ENCODE measurements around the gene PCTP. TPM values are rescaled to one million over a fixed set of nuclear protein-coding genes. Genes with fewer than 3 reads are reported as not detected.

PCTP gene
- total and polyA plus RNA-seq, 3 experiments from 2014 or later, result 3.5 to 8.5 (median 8.4) TPM

DNA sequence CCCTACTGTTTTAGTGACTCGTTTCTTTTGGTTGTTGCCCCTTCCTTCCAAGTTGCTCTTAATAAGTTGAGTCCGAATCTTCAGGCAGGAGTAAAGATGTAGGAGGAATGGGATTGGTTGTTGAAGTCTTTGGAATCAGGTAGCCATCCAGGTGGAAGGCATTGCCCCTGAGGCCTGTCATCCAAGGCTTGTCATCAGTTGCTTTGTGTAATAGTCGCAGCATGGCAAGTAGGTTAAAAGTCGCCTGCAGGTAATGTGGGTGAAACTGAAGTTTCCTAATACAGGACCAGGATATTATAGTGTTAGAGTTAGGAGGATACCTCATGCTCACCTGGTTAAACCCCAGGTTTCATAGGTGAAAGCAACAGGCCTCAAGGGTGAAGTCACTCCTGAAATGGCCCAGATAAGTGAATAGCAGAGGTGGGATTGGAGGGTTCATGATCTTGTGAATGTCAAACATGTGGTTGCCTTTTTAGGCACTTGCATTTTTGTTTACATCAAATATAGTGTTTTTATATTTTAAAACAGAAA is 934 bp downstream of the PCTP start:
- peak overlapping the region; percentile 57 for H3K27ac ChIP-seq (ENCODE audit: low read depth, low read length)
- POLR2A ChIA-PET, result no interaction called here
- CTCF ChIA-PET, result interaction anchor here (1.1 to 1.2 kb wide), 3 partner anchors 13 to 17 kb away, joined by 3 to 6 read pairs (median 3); no protein-coding TSS in a partner anchor

DNA sequence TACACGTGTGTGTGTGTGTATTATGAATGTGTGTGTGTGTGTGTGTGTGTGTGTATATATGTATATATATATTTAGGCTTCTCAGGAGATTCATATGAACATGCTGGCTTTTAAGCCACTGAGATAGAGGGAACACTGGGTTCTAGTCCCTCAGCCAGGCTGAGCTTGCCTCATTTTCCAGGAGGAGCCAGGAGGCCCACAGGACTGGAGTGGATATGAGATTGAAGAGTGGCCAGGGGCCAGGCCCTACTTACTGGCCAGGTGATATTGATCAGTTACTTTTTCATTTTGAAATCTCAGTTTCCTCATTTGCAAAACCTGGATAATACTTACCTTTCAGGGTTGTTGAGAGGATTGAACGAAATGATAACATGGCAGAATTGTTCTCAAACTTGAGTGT is 5.8 kb downstream of the PCTP start:
- no peaks in the 10 kb centered on the region for H3K9me3 ChIP-seq (ENCODE audit: low read length)
- H3K4me1 Mint-ChIP-seq, result peaks cover 9 to 15% (median 12%) of the 10 kb centered on the region in 3 donors
- H3K9me3 Mint-ChIP-seq, result no peaks in the 10 kb centered on the region
- peaks cover 0 to 2% (median 0%) of the 10 kb centered on the region in 3 donors for H3K36me3 Mint-ChIP-seq
- no peaks in the 10 kb centered on the region for H3K4me1 ChIP-seq (ENCODE audit: insufficient read depth, low read length)
- H3K27me3 Mint-ChIP-seq, result no peaks in the 10 kb centered on the region
- H3K27ac Mint-ChIP-seq, result no peak overlapping the region
- no peaks in the 10 kb centered on the region for H3K27me3 ChIP-seq (ENCODE audit: insufficient read depth, low read length, poor library complexity, severe bottlenecking)
- no peak overlapping the region for H3K4me3 ChIP-seq (ENCODE audit: low read length)
- H3K27ac ChIP-seq (ENCODE audit: low read depth, low read length), result no peak overlapping the region
- no peak for DNase-seq
- no peaks in the 10 kb centered on the region for H3K36me3 ChIP-seq (ENCODE audit: insufficient read depth, low read length)
- H3K4me3 Mint-ChIP-seq, result no peak overlapping the region
- ChIA-PET POLR2A (no interaction called here), CTCF (no interaction called here)

More for the DNA sequence above, 934 bp downstream of the PCTP start:
- Histone ChIP-seq H3K9me3 (ENCODE audit: low read length) (no peaks in the 10 kb centered on the region), H3K4me3 (ENCODE audit: low read length) (peak overlapping the region; percentile 65), H3K36me3 (ENCODE audit: insufficient read depth, low read length) (no peaks in the 10 kb centered on the region), H3K4me1 (ENCODE audit: insufficient read depth, low read length) (no peaks in the 10 kb centered on the region), H3K27me3 (ENCODE audit: insufficient read depth, low read length, poor library complexity, severe bottlenecking) (no peaks in the 10 kb centered on the region)
- Mint-ChIP-seq H3K36me3 (peaks cover 0 to 2% (median 0%) of the 10 kb centered on the region in 3 donors), H3K4me1 (peaks cover 20 to 29% (median 23%) of the 10 kb centered on the region in 3 donors), H3K9me3 (no peaks in the 10 kb centered on the region), H3K27ac (peak overlapping the region; percentile 44 to 92 (median 74)), H3K27me3 (peaks cover 0 to 18% of the 10 kb centered on the region in 2 donors), H3K4me3 (peak overlapping the region; percentile 72 to 93 (median 85))
- no peak for DNase-seq

DNA sequence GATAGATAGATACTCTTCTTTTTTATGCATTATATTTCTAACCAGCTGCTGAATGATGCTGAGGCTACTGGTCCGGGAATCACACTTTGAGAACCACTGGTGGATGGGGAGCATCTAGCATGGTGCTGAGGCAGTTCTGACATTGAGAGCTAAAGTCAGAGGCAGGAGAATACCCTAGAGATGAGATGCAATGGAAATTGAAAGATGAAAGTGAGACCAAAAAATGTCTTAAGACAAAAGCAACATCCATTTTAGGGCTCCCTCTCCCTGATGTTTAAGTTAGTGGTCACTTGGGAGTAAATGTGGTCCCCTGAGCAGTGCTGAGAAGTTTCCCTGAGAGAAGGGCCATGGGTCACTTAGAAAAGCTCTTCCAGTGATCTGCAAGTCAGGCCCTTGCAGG is 6.8 kb downstream of the PCTP start:
- Histone ChIP-seq H3K36me3 (ENCODE audit: insufficient read depth, low read length) (no peaks in the 10 kb centered on the region), H3K4me3 (ENCODE audit: low read length) (no peak overlapping the region), H3K4me1 (ENCODE audit: insufficient read depth, low read length) (no peaks in the 10 kb centered on the region), H3K9me3 (ENCODE audit: low read length) (no peaks in the 10 kb centered on the region), H3K27ac (ENCODE audit: low read depth, low read length) (no peak overlapping the region), H3K27me3 (ENCODE audit: insufficient read depth, low read length, poor library complexity, severe bottlenecking) (no peaks in the 10 kb centered on the region)
- Mint-ChIP-seq H3K4me3 (no peak overlapping the region), H3K4me1 (peaks cover 5 to 8% (median 6%) of the 10 kb centered on the region in 3 donors), H3K27me3 (no peaks in the 10 kb centered on the region), H3K27ac (no peak overlapping the region), H3K36me3 (peaks cover 0 to 2% (median 0%) of the 10 kb centered on the region in 3 donors), H3K9me3 (no peaks in the 10 kb centered on the region)
- POLR2A ChIA-PET, result no interaction called here
- CTCF ChIA-PET, result no interaction called here
- DNase-seq, result no peak

DNA sequence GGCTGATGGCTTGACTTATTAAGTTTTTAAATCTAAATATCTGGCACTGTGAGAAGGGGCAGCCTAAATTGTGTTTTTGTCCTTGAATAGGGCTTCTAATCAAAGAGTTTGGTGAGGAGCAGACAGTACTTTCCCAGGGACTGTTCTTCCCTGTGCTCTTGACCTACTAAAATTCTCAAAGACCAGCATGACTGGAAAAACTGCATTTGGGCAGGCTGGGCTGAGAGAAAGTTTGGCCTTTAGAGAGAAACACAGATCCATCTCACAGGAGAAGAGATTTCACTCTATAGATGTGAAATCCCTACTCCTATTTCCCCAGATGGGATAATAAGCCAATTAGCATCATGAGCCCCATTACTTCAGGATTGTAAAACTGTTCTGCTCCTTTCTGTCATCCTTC is 7.3 kb downstream of the PCTP start:
- Mint-ChIP-seq H3K27ac (no peak overlapping the region), H3K36me3 (peaks cover 0 to 2% (median 0%) of the 10 kb centered on the region in 3 donors), H3K27me3 (no peaks in the 10 kb centered on the region), H3K4me1 (peaks cover 2 to 5% (median 2%) of the 10 kb centered on the region in 3 donors), H3K4me3 (no peak overlapping the region), H3K9me3 (no peaks in the 10 kb centered on the region)
- Histone ChIP-seq H3K27me3 (ENCODE audit: insufficient read depth, low read length, poor library complexity, severe bottlenecking) (no peaks in the 10 kb centered on the region), H3K9me3 (ENCODE audit: low read length) (no peaks in the 10 kb centered on the region), H3K27ac (ENCODE audit: low read depth, low read length) (no peak overlapping the region), H3K4me1 (ENCODE audit: insufficient read depth, low read length) (no peaks in the 10 kb centered on the region), H3K36me3 (ENCODE audit: insufficient read depth, low read length) (no peaks in the 10 kb centered on the region), H3K4me3 (ENCODE audit: low read length) (no peak overlapping the region)
- POLR2A ChIA-PET, result no interaction called here
- DNase-seq, result no peak
- CTCF ChIA-PET, result no interaction called here

DNA sequence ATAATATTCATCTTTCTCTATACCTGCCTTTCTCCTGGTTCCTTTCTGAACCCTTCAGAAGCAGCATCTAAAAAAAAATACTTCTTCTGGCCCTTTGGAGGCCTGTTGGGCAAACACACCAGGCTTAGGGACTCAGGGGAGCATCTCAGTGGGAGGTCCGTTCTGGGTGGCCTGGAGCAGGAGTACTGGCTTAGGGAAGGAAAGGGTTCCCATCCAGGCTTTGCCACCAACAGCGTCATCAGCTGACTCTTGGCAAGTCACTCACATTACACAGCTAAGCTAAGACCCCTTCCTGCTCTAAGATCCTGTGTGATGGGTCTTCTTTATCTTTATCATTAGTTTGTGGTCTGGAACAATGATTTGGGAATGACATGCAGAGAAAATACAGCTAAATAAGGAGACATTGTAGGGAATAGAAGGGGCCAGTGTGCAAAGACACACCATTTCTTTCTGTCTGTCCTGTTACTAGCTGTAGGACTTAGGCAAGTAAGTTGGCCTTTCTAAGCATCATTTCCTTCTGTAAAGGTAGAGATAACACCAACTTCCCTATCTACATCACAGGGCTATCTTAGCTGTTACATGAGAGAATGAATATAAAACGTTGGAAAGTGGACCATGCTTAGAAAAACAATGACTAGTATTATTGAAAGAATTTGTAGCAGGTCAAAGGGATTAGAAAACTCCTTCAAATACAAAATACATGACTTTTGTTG is 9.9 kb downstream of the PCTP start:
- no peaks in the 10 kb centered on the region for H3K9me3 Mint-ChIP-seq
- H3K4me1 Mint-ChIP-seq, result peaks cover 0 to 2% (median 2%) of the 10 kb centered on the region in 3 donors
- no peaks in the 10 kb centered on the region for H3K36me3 Mint-ChIP-seq
- Histone ChIP-seq H3K4me3 (ENCODE audit: low read length) (no peak overlapping the region), H3K27me3 (ENCODE audit: insufficient read depth, low read length, poor library complexity, severe bottlenecking) (no peaks in the 10 kb centered on the region), H3K36me3 (ENCODE audit: insufficient read depth, low read length) (no peaks in the 10 kb centered on the region), H3K4me1 (ENCODE audit: insufficient read depth, low read length) (no peaks in the 10 kb centered on the region), H3K27ac (ENCODE audit: low read depth, low read length) (no peak overlapping the region), H3K9me3 (ENCODE audit: low read length) (no peaks in the 10 kb centered on the region)
- H3K27me3 Mint-ChIP-seq, result no peaks in the 10 kb centered on the region
- ChIA-PET POLR2A (no interaction called here), CTCF (no interaction called here)
- no peak for DNase-seq
- H3K27ac Mint-ChIP-seq, result no peak overlapping the region
- H3K4me3 Mint-ChIP-seq, result no peak overlapping the region

DNA sequence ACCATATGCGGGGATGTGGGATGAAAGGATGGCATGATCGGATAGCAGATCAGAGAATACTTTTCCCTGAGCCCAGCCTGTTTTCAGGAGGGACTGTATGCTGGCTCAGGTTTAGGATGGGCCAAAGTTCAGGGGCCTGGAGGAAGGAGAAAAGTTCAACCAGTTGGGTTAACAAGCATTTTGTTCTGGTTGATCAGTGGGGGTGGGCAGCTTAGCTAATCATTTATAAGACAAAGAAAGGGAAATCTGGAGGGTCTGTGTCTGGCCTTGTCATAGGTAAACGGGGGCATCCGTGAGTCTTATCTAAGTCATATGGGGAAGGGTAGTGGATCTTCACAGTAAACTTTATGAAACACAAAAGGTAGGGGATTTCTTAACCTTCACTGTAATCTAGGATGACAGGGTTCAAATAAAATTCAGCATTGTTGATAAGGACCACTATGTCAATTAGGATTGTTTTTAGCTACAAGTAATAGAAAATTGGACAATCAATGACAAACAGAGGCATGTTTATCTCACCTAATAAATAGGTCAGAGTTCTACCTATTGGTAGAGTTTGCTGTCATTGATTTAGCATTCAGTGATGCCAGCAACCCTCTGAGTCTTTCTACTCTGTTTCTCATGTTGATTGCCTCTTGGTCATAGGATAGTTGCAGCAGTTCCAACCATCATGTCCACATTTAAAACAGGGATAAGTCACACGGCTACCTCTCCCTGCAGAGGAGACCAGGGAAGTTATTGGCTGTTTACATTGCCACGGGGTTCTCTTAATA is 11.4 kb downstream of the PCTP start:
- Mint-ChIP-seq H3K27ac (peak overlapping the region in 1 of 8 donors; percentile 51), H3K27me3 (no peaks in the 10 kb centered on the region), H3K36me3 (peaks cover 0 to 2% (median 0%) of the 10 kb centered on the region in 3 donors), H3K4me3 (no peak overlapping the region), H3K9me3 (no peaks in the 10 kb centered on the region), H3K4me1 (peaks cover 0 to 2% (median 2%) of the 10 kb centered on the region in 3 donors)
- H3K4me1 ChIP-seq (ENCODE audit: insufficient read depth, low read length), result no peaks in the 10 kb centered on the region
- H3K9me3 ChIP-seq (ENCODE audit: low read length), result no peaks in the 10 kb centered on the region
- H3K4me3 ChIP-seq (ENCODE audit: low read length), result no peak overlapping the region
- H3K36me3 ChIP-seq (ENCODE audit: insufficient read depth, low read length), result no peaks in the 10 kb centered on the region
- DNase-seq, result no peak
- ChIA-PET CTCF (no interaction called here), POLR2A (no interaction called here)
- H3K27ac ChIP-seq (ENCODE audit: low read depth, low read length), result no peak overlapping the region
- no peaks in the 10 kb centered on the region for H3K27me3 ChIP-seq (ENCODE audit: insufficient read depth, low read length, poor library complexity, severe bottlenecking)

DNA sequence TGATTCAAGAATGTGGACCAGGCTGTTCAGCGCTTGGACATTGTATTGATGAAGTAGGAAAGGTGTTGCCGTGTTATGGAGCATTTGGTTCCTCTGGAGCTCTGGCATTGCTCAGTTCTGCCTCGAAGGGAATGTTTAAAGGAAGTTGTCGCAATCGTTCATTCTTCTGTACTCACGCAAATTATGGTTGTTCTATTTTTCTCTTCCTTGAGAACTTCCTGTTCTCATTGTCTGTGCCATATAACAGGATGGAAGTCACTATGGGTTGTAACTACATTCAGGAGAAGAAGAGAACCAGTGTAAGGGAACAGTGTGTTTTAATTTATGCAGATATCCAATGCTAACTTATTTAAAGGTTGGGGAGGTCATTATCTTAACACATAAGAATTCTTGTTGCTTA is 13.0 kb downstream of the PCTP start:
- DNase-seq, result no peak
- Histone ChIP-seq H3K4me3 (ENCODE audit: low read length) (no peak overlapping the region), H3K36me3 (ENCODE audit: insufficient read depth, low read length) (no peaks in the 10 kb centered on the region), H3K27ac (ENCODE audit: low read depth, low read length) (no peak overlapping the region), H3K27me3 (ENCODE audit: insufficient read depth, low read length, poor library complexity, severe bottlenecking) (no peaks in the 10 kb centered on the region), H3K9me3 (ENCODE audit: low read length) (no peaks in the 10 kb centered on the region), H3K4me1 (ENCODE audit: insufficient read depth, low read length) (no peaks in the 10 kb centered on the region)
- Mint-ChIP-seq H3K4me3 (no peak overlapping the region), H3K27ac (no peak overlapping the region), H3K36me3 (peaks cover 0 to 9% (median 4%) of the 10 kb centered on the region in 3 donors), H3K4me1 (peaks cover 0 to 2% (median 2%) of the 10 kb centered on the region in 3 donors), H3K9me3 (no peaks in the 10 kb centered on the region), H3K27me3 (no peaks in the 10 kb centered on the region)
- POLR2A ChIA-PET, result no interaction called here
- CTCF ChIA-PET, result no interaction called here

DNA sequence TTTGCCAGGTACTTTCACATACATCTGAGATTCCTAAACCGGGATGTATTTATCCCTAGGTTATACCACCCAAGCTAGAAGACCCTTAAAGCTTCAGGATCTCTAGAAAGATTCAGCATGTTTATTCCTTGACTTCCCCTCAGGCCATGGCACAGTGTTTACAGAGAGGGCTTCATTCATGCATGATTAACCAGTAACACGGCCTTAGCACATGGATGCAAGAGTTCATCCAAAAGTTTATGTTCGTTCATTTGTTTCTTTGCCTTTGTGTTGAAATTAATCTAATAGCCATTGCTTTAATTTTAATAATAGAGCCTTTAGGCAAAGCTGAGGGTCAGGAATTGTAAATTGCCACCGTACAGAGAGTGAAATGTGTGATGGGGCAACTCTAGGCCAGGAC is 13.8 kb downstream of the PCTP start:
- no peak for DNase-seq
- Histone ChIP-seq H3K27ac (ENCODE audit: low read depth, low read length) (no peak overlapping the region), H3K36me3 (ENCODE audit: insufficient read depth, low read length) (no peaks in the 10 kb centered on the region), H3K4me1 (ENCODE audit: insufficient read depth, low read length) (no peaks in the 10 kb centered on the region), H3K9me3 (ENCODE audit: low read length) (no peaks in the 10 kb centered on the region), H3K27me3 (ENCODE audit: insufficient read depth, low read length, poor library complexity, severe bottlenecking) (no peaks in the 10 kb centered on the region), H3K4me3 (ENCODE audit: low read length) (no peak overlapping the region)
- Mint-ChIP-seq H3K27me3 (no peaks in the 10 kb centered on the region), H3K9me3 (no peaks in the 10 kb centered on the region), H3K4me1 (peaks cover 0 to 2% (median 2%) of the 10 kb centered on the region in 3 donors), H3K27ac (no peak overlapping the region), H3K4me3 (no peak overlapping the region), H3K36me3 (peaks cover 4 to 14% (median 4%) of the 10 kb centered on the region in 3 donors)
- ChIA-PET POLR2A (no interaction called here), CTCF (no interaction called here)
